Urothelium cell line (cell line): ENCODE data around the gene CNTD1.

Experiments used
- DNase-seq: peaks from one replicate; pipeline ENCODE4 v3.0.0; 2011; ENCODE audit warnings: low spot score, mixed read lengths
- FAIRE-seq: peaks from 2 replicates; lab custom pipeline; 2011; peaks lifted over from hg19 to GRCh38; lab: Jason Lieb, UNC

CNTD1 gene

DNA sequence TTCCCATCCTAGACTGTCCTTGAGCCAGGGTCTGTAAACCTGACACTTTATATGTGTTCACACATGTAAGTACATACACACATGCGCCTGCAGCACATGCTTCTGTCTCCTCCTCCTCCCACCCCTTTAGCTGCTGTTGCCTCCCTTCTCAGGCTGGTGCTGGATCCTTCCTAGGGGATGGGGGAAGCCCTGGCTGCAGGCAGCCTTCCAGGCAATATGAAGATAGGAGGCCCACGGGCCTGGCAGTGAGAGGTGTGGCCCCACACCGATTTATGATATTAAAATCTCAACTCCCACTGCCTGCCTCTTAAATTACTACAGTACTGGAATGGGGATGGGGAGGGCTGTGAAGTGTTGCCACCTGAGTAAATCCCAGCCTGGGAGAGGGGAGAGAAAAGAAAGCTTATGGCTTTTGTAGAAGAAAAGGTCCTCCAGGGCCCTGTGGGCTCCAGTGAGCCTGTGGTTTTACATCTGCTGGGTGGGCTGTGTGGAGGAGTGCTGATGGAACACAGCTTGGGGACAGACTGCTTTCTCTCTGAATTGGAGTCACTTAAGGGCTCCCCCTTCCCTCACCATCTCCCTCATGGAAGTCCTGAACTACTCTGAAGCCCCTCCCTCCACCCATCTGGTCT lies 19.2 kb upstream of the CNTD1 start:
- no peak for DNase-seq
- FAIRE-seq, result no peak

DNA sequence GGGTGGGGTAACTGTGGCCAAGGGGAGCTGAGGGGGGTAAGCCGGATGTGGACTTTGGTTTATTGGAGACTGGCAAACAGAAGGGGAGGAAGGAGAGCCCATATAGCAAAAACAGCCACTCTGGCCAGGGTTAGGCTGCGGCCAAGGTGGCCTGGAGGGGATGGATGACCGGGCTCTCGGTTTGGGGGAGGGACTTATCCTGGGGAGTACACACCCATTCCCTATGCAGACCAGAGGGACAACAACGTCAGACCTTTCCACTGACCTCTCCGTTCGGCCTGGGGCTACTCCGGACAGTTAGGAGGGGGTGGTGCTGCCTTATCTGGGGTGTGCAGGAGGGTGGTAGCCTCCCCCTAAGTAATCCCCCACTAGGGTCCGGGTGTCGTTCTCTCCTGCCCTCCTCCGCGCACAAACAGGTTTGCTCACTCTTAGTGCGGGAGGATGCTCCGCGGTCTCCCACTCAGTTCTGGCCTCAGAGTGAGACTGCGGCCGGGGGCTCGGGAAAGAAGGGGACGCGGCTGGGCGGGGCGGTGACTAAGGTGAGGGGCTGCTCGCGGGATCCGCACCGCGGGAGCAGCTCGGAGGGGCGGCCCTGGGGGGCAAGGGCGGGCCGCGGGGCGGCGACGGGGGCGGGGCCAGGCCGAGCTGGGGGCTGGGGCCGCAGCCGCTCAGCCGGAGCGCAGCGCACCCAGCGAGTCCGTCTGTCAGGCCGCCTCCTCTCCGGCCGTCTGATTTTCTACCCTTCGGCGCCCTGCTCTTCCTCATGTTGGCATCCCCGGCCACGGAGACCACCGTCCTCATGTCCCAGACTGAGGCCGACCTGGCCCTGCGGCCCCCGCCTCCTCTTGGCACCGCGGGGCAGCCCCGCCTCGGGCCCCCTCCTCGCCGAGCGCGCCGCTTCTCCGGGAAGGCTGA lies 18.5 kb upstream of the CNTD1 start, which contains the start of gene WNK4:
Gene WNK4, plus strand, starts transcription at position 675 of the 915 bp plus-strand sequence. Its CDS starts 89 bp downstream, at position 764.
- DNase-seq, result no peak
- FAIRE-seq, result no peak

DNA sequence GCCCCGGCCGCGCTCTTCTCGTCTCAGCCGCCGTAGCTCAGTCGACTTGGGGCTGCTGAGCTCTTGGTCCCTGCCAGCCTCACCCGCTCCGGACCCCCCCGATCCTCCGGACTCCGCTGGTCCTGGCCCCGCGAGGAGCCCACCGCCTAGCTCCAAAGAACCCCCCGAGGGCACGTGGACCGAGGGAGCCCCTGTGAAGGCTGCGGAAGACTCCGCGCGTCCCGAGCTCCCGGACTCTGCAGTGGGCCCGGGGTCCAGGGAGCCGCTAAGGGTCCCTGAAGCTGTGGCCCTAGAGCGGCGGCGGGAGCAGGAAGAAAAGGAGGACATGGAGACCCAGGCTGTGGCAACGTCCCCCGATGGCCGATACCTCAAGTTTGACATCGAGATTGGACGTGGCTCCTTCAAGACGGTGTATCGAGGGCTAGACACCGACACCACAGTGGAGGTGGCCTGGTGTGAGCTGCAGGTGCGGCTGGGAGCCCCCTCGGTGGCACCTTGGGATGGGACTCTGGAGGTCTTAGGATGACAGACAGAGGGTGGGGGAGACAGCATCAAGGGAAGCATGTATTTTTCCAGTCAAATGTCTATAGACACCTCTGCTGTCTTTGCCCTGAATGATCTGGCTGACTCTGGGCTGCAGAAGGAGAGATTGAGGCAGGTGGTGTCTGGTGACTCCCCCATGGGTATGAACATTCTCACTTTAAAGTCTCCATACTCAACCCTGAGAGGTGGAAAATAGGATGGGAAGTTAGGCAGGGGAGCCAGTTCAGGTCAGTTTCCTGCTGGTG lies 17.6 kb upstream of the CNTD1 start:
- FAIRE-seq, result no peak
- DNase-seq, result no peak

DNA sequence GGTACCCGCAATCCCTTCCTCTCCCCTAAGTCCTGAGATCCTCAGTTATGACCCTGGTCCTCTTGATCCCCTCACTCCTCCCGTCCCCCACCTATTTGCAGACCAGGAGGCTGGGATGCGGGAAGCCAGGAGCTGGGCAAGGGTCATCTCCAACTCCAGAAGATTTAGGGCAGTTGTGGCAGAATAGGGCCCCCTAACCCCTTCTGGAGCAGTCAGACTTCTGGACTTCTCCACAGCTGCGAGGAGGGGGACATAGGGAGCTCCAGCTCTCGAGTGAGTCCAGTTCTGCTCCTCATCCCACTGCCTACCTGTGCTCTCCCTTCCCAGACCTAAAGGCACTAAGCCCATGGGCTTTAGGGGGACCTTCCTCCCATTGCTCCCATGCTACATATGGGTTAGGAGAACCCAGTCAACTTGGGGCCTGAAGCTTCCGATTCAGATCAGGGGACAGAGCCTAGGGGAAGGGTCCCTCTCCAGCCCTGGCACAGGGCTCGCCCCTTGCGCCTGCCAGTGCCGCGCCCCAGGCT lies 17.0 kb upstream of the CNTD1 start:
- DNase-seq, result no peak
- no peak for FAIRE-seq

DNA sequence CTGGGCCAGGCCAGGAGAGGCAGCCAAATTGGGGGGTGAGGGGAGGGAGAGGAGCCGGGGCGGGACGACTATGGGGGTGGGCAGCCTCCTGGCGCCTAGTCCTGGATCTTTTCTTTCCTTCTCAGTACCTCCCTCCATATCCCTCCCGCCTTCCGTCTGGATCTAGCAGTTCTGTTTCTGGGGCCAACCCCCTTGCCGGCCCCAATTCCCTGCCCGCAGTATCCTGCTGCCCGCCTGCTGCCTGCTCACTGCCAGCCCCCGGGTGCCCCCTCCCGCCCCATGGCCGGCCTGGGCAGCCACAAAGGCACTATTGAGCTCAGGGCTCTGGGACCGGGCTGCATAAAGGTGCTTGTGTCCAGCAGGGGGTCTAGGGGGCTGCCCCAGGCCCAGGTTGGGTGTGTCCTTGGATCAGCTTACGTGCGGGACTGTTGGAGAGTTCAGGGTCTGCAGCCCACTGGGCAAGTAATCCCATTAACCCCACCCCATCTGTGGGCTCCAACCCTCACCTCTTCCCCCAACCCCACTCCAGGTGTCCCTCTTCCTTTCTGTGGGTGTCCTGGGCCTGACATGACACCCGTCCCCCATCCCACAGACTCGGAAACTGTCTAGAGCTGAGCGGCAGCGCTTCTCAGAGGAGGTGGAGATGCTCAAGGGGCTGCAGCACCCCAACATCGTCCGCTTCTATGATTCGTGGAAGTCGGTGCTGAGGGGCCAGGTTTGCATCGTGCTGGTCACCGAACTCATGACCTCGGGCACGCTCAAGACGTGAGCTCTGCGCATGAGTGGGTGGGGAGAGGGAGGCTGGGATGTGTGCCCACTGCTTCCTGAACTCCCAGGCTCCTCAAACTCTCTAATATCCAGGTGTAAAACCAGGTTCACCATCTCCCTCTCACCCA lies 16.2 kb upstream of the CNTD1 start:
- FAIRE-seq (no peak), DNase-seq (no peak)

DNA sequence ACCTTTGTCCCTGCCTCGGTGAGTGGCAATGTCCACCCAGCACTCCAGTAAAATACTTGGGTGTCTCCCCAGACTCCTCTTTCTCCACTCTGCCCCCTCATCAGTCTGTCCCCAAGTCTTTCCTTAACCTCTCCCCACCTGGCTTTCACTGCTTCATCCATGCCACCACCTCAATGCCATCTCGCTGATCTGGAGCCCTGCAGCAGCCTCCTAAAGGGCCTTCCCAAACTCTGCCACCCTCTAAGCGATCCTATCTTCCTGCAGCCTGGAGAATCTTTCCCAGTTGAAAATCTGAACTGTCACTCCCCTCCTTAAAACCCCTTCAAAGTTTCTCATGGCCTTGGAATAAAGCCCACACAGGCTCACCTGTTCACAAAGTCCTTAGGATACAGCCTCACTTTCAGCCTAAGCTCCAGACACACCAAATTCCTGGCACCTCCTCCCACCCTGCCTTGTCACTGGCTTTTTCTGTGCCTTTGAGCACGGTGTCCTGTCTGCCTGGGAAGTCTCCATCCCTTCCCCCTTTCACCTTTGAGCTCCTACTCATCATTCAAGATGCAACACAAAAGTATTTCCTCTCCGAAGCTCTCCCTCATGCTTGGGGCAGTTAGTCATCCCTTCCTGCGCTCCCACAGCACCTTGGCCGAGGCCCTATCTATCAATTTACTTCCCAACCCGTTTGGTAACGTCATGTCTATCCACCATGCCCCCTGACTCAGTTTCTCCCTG lies 15.4 kb upstream of the CNTD1 start:
- DNase-seq (peak; percentile 56), FAIRE-seq (no peak)

DNA sequence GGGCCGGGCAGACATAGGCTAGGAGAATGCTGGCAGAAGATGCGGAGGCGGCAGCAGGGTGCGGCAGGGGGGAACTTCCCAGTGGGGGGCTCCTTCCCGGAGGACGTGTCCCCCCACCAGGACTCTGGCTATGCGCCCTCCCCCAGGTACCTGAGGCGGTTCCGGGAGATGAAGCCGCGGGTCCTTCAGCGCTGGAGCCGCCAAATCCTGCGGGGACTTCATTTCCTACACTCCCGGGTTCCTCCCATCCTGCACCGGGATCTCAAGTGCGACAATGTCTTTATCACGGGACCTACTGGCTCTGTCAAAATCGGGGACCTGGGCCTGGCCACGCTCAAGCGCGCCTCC lies 14.9 kb upstream of the CNTD1 start:
- DNase-seq (no peak), FAIRE-seq (no peak)

DNA sequence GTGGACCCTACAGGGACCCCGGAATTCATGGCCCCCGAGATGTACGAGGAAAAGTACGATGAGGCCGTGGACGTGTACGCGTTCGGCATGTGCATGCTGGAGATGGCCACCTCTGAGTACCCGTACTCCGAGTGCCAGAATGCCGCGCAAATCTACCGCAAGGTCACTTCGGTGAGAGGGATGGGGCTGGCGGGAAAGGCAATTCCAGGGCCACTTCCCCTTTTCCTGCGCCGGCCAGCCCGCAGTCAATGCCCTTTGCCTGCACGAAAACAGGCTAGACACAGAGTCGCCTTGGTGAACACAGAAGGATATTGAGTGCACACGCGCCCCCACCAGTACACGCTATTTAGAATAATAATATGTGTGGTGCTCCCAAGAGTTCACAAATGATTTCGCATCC lies 14.3 kb upstream of the CNTD1 start:
- FAIRE-seq, result no peak
- DNase-seq, result no peak

DNA sequence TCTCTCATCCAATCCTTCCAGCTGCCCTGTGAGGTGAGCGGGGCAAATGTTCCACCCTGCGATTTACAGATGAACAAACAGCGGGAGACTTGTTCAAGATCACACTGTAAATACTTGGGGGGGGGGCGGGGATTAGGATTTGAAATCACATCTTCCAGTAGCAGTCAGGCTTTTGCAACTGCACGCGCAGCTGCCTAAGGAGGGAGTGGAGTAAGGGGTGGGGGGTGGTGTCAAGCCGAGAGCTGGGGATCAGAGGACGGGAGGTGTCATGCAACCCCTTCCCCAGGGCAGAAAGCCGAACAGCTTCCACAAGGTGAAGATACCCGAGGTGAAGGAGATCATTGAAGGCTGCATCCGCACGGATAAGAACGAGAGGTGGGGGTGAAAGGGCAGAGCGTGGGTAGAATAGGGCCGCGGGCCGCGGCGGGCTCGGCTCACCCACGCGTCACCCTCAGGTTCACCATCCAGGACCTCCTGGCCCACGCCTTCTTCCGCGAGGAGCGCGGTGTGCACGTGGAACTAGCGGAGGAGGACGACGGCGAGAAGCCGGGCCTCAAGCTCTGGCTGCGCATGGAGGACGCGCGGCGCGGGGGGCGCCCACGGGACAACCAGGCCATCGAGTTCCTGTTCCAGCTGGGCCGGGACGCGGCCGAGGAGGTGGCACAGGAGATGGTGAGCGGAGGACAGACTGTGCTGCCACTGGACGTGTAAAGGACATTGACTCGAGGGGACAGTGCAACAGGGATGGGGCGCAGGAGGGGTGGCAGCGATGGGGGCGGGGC lies 13.7 kb upstream of the CNTD1 start:
- DNase-seq (no peak), FAIRE-seq (no peak)

DNA sequence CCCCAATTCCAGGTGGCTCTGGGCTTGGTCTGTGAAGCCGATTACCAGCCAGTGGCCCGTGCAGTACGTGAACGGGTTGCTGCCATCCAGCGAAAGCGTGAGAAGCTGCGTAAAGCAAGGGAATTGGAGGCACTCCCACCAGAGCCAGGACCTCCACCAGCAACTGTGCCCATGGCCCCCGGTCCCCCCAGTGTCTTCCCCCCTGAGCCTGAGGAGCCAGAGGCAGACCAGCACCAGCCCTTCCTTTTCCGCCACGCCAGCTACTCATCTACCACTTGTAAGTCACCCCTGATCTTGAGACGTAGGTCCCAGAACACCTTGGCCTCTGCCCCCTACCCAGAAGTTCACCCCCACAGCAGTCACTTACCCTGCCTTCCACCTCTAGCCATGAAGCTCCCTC lies 11.4 kb upstream of the CNTD1 start:
- DNase-seq, result no peak
- FAIRE-seq, result no peak

DNA sequence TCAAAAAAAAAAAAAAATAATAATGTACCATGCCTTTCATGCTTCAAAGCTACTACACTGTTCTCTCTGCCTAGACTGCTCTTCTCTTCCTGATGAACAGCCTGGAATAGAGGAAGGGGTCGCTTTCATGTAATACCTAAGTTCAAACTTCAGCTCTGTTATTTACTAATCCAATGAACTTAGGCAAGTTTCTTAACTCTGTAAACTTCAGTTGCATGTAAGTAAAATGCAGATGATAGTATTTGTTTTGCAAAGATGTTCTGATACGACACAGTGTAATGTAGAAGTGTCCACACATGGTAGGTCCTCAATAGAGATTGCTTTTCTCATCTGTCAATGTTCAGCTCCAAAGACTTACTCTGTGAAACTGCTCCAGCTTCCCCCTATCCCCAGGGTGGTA lies 6.7 kb upstream of the CNTD1 start:
- FAIRE-seq, result no peak
- no peak for DNase-seq

DNA sequence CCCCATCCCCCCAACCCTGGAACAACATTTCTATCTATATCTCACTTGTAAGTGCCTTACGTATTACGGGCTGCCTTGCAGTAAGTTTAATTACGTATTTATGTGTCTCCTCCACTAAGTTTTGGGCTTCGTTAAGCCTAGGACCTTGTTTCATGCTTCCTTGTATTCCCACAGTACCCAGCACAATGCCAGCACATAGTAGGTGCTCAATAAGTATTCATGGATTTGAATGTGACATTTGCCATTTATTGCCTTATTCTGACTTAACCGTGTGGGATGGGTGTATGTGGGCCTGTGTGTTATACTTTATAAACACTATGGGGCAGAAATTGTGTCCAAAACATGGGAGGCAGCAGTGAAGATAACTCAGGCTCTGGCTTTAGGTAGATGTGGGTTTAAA lies 6.1 kb upstream of the CNTD1 start:
- FAIRE-seq, result no peak
- no peak for DNase-seq

DNA sequence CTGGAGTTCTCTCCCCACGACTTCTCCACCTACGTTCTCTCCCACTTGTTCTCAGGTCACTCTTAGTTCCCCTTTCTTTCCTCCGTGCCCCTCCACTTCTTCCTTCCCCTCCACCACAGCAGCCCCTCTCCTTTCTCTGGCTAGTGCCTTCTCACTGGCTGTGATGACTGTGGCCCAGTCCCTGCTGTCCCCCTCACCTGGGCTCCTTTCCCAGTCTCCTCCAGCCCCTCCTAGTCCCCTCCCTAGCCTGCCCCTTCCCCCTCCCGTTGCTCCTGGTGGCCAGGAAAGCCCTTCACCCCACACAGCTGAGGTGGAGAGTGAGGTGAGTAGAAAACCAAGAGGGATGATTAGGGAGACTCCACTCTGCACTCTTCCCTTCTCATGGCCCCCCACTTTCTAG lies 3.6 kb upstream of the CNTD1 start:
- FAIRE-seq (no peak), DNase-seq (no peak)

DNA sequence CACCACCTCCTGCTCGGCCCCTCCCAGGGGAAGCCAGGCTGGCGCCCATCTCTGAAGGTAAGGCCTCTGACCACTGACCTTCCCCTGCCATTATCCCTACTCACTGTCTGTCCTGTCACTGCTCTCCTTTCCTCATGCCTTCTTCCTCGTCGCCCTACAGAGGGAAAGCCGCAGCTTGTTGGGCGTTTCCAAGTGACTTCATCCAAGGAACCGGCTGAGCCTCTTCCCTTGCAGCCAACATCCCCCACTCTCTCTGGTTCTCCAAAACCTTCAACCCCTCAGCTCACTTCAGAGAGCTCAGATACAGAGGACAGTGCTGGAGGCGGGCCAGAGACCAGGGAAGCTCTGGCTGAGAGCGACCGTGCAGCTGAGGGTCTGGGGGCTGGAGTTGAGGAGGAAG lies 3.2 kb upstream of the CNTD1 start:
- DNase-seq, result no peak
- no peak for FAIRE-seq

DNA sequence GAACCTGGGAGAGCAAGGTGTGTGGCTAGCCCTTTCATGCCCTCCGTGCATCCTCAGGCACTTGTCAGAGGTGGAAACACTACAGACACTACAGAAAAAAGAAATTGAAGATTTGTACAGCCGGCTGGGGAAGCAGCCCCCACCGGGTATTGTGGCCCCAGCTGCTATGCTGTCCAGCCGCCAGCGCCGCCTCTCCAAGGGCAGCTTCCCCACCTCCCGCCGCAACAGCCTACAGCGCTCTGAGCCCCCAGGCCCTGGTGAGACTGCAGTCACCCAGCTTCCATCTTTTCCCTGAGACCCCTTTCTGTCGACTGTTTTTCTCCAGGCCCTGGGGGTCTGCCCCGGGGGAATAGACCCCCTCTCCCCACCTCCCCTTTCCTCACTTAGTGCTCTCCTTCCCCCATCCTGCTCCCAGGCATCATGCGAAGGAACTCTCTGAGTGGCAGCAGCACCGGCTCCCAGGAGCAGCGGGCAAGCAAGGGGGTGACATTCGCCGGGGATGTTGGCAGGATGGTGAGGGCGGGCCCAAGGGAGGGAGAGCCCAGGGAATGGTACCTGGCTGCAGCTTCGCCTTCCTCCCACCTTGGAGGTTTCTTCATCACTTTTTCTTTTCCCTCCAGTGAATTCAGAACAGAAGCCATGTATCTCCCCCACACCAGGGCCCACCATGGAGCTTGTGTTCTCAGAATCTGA lies 2.4 kb upstream of the CNTD1 start:
- DNase-seq, result no peak
- FAIRE-seq, result no peak

DNA sequence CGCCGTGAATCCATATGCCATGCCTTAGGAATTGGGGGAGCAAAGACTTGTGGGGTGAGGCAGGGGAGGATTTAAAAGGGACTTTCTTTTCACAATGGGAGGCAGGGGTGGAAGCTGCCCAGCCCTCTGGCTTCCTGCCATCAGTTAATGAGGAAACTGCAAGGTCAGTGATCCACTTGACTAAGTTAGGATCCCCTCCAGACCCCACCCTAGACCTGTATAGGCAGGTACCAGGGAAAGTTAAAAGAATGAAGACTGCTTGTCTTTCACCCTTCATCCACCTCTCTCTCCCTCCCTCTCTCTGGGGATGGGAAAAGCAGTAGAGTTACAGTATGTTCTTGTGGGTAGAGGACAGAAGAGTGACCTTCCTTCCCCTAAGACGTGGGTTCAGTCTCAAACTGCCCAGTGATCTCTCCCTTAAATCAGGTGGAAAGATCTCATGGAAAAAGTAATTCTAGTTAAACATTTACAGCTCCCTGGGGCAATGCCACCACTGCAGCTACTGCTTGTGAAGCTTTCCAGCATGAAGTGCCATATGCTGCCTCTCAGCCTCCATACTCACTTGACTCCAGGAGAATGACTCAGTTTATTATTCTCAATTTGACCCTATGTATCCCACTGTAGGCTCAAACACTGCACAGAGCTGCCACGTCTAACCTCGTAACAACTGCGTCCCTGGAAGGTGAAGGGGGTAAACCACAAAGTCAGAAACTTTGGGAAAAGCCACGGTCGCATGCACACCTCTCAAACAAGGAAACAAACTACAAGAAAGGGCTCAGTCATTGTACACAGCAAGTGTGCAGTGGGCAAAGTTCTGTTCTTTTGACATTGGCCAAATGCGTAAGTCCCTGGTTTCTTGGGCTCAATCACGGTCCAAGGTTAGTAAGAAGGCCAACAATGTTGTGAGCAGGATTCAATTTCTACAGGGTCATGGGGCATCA lies 1.3 kb upstream of the CNTD1 start:
- DNase-seq (no peak), FAIRE-seq (no peak)

DNA sequence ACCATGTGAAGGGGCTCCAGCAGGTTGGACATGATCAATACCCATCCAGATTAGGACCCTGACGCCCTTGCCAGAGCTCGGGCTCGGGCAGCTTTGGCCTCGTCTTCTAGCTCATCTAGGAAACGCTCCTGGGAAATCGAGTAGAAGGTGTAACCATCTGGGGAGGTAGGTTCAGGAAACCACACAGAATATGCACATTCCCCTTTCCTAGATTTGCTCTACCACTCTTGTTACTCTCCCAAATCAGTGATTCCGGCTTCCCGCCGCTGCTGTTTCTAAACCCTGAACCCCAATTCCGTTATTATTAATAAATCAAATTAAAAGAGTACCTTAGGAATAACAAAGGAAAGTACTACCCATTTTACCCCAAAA lies 664 bp upstream of the CNTD1 start:
- DNase-seq, result no peak
- no peak for FAIRE-seq
